ENCODE results near the gene ARMC9.

GRCh38 chr2:231184319-231184718 lies 14.1 kb upstream of the ARMC9 start:
- TF ChIP-seq ZBTB33 (IDR thresholded peaks at IDR 0.05; ENCODE audit: extremely low read depth, insufficient replicate concordance, low read length) (no peak), POLR2A (IDR thresholded peaks at IDR 0.05; ENCODE audit: borderline replicate concordance, extremely low read depth, insufficient read depth, insufficient read length) (no peak), CTCF (IDR thresholded peaks at IDR 0.05 in 2 of 3, conservative IDR thresholded peaks at IDR 0.05 in 1 of 3; ENCODE audit: borderline replicate concordance in 1 of 3, insufficient read depth in 1 of 3, low read depth in 2 of 3, low read length in 2 of 3) (no peak), EGR1 (IDR thresholded peaks at IDR 0.05; ENCODE audit: low read depth) (no peak), EZH2phosphoT487 (IDR thresholded peaks at IDR 0.05; ENCODE audit: borderline replicate concordance) (no peak)
